ENCODE data around the gene BST1. TPM values are rescaled to one million over a fixed set of nuclear protein-coding genes. Genes with fewer than 3 reads are reported as not detected.

Gene BST1
- total RNA-seq, 4 donors from 2014 or later, result 3.7 to 6.7 (median 5.7) TPM

- no peak overlapping the region for H3K4me3 ChIP-seq (ENCODE audit: low read depth, poor library complexity, severe bottlenecking)
- intact Hi-C loops (cut with DNase I; ENCODE audit: low total_unique reads), result no loop called here
- no peak for DNase-seq (ENCODE audit: low spot score in 2 of 2)
- TF ChIP-seq POLR2A (IDR thresholded peaks at IDR 0.05) (no peak), CTCF (IDR thresholded peaks at IDR 0.05) (no peak)
- 81% methylated on average over 6 of the region's 6 CpGs for WGBS, 2 donors
Observed at GRCh38 chr4:15735536-15735935, 32.7 kb downstream of the BST1 start.

- no peak overlapping the region for H3K4me3 ChIP-seq (ENCODE audit: low read depth, poor library complexity, severe bottlenecking)
- WGBS, 2 donors, result 69 to 75% methylated on average over 4 of the region's 4 CpGs
- DNase-seq (ENCODE audit: low spot score in 2 of 2), result no peak
- intact Hi-C loops (cut with DNase I; ENCODE audit: low total_unique reads), result no loop called here
- TF ChIP-seq CTCF (IDR thresholded peaks at IDR 0.05) (no peak), POLR2A (IDR thresholded peaks at IDR 0.05) (no peak)
Observed at GRCh38 chr4:15736514-15737050, 33.7 kb downstream of the BST1 start.

- WGBS, 2 donors, result 76 to 79% methylated on average over 3 of the region's 3 CpGs
- intact Hi-C loops (cut with DNase I; ENCODE audit: low total_unique reads), result no loop called here
- H3K4me3 ChIP-seq (ENCODE audit: low read depth, poor library complexity, severe bottlenecking), result no peak overlapping the region
- TF ChIP-seq CTCF (IDR thresholded peaks at IDR 0.05) (no peak), POLR2A (IDR thresholded peaks at IDR 0.05) (no peak)
- no peak for DNase-seq (ENCODE audit: low spot score in 2 of 2)
Observed at GRCh38 chr4:15737255-15737654, 34.4 kb downstream of the BST1 start.

- intact Hi-C loops (cut with DNase I; ENCODE audit: low total_unique reads), result no loop called here
- H3K4me3 ChIP-seq (ENCODE audit: low read depth, poor library complexity, severe bottlenecking), result no peak overlapping the region
- WGBS, 2 donors, result 74 to 83% methylated on average over 1 of the region's 1 CpG
- no peak for DNase-seq (ENCODE audit: low spot score in 2 of 2)
- TF ChIP-seq POLR2A (IDR thresholded peaks at IDR 0.05), result no peak
- TF ChIP-seq CTCF (IDR thresholded peaks at IDR 0.05), result no peak
Observed at GRCh38 chr4:15738877-15739276, 36.0 kb downstream of the BST1 start.

- no peak for DNase-seq (ENCODE audit: low spot score in 2 of 2)
- 72 to 87% methylated on average over 11 of the region's 11 CpGs for WGBS, 2 donors
- intact Hi-C loops (cut with DNase I; ENCODE audit: low total_unique reads), result no loop called here
- H3K4me3 ChIP-seq (ENCODE audit: low read depth, poor library complexity, severe bottlenecking), result no peak overlapping the region
- TF ChIP-seq POLR2A (IDR thresholded peaks at IDR 0.05), result no peak
- TF ChIP-seq CTCF (IDR thresholded peaks at IDR 0.05), result no peak
Observed at GRCh38 chr4:15740764-15741404, 38.0 kb downstream of the BST1 start.

All from lower leg skin (tissue), 4 donors.